HG03175 (cell line): ENCODE results near the gene GDF10.

Experiments
- ATAC-seq: cut with Tn5 transposase; IDR thresholded peaks from one replicate; pipeline ENCODE4 v1.9.1; 2021; ENCODE audit warnings: mild to moderate bottlenecking, moderate library complexity; ENCODE audit not compliant: unreplicated experiment

The GDF10 gene, protein sequence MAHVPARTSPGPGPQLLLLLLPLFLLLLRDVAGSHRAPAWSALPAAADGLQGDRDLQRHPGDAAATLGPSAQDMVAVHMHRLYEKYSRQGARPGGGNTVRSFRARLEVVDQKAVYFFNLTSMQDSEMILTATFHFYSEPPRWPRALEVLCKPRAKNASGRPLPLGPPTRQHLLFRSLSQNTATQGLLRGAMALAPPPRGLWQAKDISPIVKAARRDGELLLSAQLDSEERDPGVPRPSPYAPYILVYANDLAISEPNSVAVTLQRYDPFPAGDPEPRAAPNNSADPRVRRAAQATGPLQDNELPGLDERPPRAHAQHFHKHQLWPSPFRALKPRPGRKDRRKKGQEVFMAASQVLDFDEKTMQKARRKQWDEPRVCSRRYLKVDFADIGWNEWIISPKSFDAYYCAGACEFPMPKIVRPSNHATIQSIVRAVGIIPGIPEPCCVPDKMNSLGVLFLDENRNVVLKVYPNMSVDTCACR

DNA sequence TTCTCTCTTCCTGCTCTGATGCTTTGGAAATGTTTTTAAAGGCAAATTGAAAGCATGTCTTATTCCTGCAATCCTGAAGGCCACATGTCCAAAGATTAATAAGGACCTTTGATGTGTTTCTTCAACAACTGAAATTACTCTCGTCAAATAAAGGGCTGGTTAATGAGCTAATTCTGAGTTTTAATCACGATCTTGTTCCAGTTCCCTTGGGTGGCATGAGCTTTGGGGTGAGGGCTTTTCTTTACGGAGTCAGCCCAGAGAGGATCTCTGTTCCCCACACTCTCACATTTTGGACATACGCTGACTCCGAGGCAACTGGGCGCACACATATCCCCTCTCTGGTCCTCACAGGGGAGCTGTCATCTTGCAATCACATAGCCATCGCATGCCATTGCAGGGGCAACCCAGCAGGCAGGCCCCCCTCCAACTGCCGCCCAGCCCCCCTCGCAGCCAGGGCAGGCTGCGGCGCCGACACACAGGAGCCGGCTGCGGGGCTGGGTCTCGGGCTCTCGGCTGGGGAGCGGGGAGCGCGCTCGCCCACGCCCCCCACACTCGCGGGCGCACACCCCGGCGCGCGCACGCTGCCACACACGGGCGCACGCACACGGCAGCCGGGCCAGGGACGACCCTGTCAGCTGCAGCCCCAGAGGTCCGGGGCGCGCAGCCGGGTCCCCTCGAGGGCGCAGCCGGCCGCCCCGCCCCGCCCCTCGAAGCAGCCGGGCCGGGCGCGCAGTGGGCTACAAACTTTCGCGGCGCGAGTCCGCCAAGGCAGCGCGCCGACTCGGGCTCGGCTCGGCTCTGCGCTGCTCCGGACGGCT, at the start of gene GDF10:
GDF10 (plus strand) TSS at position 587 of the 818 bp plus-strand sequence. CDS start 455 bp downstream, outside the sequence.
- no peak for ATAC-seq

DNA sequence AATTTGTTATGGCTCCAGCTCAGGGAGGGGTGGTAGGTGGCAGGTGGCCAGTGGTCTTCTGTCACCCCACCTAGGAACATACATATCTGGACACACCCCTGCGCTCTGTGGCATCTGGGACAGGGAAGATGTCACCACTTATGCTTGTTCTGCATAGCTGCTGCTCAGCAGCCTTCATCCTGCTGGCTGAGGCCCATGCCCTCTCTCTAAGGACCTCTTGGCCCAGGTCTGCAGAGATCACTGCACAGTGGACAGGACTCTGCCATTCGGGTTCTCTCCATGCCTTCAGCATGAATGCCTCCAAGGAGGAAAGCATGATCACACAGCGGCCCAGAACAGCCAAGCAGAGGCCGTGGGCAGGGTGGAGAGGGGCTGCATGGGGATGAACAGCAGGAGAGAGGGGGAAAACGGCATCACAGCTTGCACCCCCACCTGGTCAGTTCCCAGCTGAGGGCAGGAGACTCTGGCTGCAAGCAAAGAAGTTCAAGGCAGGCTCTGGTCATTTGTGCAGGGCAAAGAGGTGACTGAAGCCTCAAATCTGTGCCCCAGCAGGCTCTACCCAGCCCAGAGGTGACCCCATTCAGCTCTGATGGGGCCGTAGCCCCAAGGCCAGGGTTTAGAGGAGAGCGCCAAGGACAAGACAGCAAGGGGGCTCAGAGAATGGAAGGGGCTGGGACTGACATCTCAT, 47.8 kb upstream of the GDF10 start:
- ATAC-seq, result no peak

DNA sequence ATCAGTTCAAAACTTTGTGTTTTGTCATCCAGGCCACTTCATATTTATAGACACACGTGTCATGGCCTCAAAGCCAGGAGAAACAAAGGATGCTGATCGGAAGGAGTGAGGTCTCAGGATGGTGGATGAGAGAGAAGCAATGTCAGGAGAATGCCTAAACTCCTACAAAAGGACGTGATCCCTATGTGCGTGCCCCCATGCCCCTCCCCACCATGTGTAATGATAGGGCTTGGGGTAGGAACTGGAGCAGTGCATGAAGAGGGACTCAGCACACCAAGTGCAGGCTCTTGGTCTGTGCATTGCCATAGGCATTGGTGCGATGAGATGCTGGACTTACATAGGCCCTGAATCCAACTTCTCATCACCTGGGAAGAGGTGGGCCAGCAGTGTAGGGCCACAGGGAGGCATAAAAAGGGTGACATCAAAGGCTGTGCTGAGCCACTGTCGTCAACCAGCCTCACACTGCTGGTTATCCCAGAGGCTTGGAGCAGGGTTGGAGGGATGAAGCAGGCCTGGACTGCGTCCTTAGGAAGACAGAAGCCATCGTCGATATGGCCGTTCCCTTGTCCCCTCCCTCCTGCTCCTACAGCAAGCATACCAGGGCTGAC, 46.9 kb upstream of the GDF10 start:
- no peak for ATAC-seq

DNA sequence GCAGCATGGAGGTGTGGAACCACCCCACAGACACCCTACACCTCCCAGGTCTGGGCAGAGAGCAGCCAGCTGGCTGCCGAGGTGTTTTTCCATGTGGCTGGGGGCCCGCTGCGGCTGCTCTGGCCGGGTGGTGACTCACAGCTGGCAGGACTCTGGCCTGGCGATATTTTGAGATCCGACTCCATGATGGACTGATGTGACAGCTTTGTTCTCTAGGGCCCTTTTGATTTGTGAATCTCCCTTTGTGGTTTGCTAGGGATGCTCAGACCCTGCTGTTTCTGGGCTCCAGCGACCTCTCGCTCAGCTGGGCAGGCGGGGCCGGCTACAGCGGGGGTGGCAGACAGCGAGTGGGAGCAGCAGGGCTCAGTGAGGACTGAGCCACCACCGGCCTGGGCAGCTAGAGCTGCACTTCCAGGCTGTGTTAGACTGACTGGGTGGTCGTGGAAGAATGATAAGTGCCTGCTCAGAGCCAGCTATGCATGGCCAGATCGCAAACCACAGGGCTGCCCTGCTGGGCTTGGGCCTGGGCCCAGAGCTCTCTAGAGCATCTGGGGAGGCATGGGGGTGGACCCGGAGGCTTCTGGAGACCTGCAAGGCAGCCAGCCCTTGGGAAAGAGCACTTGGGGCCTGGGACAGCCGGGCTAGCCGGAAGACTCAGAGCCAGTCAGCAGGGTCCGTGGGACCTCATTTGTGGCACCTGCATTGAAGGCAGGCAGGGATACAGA, 46.2 kb upstream of the GDF10 start:
- no peak for ATAC-seq

DNA sequence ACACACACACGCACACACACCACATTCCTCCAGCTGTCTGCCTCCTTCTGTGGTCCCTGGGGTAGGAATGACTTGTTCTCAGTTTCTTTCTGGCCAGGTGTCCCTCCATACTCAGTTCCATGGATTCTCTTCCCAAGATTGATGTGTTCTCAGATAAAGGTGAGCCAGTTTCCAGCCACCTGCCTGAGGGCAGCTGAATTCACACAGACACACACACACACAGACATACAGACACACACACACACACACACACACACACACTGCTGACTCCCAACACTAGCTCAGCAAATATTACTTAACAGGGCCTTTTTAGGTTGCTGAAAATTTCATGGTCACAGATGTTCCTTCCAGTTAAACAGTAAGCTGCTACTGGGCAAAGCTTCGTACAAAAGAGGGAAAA, 45.4 kb upstream of the GDF10 start:
- ATAC-seq, result no peak

DNA sequence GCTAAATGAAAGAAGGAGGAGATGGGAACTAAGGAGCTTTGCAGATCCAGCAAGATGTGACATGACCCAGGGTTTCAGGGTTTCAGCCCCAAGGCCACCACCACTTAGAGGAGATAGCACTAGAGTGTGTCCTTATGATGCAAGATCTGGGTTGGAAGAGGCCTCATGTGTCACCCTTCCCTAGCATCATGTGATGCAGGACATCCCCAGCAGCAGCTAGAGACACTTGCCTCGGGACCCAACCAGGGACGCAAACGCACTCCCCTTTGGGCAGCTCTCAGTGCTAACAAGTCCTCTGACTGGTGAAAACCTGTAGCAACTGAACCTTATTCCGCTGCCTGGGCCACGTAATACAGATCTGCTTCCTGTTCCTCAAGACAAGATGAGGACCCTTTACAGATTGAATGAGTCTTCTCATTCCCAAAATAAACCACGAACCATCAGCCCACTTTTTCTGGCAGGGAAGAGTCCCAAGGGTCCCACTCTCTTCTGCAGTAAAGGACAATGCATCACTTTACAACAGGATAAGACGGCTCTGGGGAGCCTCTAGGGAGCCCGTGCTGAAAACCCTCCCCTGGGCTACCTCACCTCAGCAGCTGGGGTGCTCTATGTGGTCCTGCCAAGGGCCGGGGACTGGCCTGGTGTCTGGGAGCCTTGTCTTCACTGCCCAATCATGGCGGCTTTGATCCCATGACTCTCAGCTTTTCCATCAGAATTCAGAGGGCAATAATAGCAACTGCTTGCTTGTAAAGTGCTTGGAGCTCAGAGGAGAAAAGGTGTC, 44.8 kb upstream of the GDF10 start:
- no peak for ATAC-seq

DNA sequence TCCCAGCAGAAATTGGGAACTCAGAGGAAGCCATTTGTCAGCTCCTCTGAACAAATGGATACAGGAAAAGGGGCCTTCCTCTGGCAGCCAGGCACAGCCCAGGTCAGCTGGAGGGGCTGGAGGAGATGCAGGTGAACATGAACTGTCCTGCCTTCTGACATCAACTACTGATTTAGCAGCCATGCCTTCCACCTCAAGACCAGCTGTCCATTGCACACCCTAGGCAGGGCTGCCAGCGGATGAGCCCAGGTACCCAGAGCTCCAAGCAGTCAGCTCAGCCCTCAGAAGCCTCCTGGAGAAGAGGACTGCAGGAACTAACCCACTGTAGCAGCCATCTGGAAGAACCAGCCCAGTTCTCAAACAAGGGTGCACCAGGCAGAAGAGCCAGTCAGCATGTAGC, 44.1 kb upstream of the GDF10 start:
- ATAC-seq, result no peak

DNA sequence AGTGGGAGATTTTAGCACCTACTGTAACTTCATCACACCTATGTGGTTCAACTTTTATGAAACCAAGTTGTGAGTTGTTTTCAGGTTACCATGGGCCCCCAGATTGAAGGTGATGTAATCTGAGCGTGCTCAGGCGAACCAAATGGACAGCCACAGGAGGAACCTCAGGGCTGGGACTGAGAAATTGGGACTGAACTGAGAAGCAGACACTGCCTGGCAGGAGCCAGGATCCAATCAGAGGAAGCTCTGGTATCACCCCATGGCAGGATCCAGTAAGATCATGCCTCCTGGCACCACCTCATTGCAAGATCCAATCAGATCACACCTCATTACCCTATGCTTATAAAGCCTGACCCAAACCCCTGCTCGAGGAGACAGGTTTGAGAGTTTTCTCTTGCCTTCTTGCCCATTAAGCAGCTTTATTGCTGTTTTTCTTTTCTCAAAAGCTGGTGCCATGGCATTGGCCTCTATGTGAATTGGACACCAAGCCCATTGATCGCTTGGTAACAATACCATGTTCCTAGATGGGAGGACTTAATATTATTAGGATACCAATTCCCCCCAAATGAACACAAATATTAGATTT, 43.2 kb upstream of the GDF10 start:
- no peak for ATAC-seq

DNA sequence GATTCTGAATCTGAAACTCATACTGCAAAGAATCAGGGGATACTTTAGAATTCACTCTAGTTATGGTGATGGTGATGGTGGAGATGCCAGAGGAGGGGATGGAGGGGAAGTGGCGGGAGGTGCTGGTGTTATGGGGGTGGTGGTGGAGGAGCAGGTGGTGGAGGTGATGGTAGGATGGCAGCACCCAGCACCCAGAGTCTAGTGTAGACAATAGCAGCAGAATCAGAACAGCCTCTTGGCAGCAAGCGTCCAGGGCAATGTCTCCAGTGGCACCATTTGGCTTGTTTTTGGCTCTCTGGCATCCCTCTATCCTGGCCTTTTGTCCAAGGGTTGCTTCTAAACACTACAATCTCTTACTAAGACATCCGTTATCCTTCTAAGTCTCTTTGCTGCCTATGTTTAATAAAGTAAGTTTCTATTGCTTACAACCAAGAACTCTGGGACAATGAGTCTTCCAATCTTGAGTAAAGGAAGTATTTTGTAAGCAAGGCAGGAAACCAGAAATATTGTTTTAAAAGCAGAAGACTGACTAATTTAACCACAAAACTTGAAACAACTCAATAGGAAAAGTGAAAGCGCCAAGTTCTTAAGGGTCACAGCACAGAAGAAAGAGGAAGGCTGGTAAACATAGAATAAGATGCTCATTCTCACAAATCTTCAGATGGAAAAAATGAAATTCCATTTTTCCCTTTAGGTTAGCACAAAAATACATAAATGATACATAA, 42.4 kb upstream of the GDF10 start:
- ATAC-seq, result peak; percentile 32

DNA sequence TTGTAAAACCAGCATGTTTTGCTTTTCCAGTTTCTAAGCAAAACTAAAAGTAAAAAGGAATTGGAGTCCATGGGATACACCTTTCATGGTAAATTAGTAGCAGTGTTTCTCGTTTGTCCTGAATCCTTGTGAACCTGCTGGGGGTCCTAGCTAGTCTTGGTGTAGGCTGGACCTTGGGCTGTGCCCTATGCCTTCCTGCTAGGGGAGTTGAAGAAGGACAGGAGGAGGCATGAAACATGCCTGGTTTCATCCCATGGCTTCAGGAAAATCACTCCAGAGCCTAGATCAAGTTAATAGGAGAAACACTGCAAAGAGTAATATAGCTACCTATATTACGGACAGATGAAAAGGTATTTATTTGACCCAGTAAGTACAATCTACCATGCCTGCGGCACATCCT, 41.1 kb upstream of the GDF10 start:
- ATAC-seq, result no peak

DNA sequence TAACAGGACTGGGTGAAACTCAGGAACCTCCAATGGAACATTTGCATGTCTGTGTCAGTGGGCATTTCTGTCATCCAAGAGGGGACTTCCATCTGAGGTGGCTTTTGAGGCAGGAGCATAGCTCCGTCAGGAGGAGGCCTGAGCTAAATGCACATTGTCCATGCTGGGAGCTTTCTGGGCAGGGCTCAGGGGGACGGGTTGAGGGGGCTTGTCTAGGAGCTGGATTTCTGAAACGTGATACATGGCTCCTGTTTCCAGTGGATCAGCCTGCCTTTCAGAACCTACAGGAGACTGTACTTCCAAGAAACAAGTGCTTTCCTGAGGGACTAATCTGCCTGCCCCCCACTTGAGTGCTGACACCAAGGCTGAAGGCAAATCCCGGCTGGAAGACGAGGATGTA, 40.5 kb upstream of the GDF10 start:
- ATAC-seq, result no peak

DNA sequence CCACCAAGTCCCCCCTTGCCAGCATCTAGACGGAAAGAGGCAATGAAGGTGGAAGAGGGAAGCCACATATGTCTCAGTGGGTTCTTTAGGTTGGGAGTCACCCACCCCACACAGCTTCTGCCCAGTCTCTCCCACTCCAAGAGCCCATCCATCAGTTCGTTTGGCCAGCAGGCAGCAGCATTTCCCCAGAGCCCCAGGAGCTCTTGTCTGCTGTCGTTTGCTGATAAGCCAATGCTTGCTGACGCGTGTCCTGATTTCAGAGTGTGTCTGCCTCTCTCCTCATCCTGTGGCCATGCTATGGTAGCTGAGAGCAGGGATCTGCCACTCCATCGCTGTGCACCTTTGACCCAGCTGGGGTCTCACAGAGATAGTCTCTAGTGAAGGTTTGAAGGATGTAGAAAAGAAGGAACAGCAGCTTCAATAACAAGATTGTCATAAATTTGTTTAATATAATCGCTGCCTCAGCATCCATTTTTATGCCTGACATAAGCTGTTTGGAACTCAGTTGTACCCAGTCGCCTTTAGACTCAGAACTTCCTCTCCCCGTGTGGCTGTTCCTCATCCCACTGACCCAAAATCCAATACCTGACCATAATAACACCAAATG, 39.4 kb upstream of the GDF10 start:
- ATAC-seq, result peak; percentile 9

DNA sequence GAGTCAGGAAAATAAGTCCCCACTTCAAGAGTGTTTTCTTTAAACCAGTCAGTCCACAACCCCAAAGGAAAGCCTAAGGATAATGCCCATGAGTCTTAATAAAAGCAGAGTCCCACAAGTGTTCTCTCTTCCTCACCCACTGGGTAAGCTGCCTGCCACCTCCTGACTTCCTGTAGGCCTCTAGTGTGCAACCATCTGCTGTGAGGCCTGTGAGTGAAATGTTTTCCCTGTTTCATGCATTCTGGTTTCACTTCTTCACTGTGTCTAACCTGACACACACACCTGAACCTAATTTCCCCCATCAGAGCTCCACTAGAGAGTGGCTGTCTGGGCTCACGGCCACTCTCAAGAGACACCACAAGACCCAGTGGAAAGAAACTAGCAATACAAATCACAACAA, 38.9 kb upstream of the GDF10 start:
- peak; percentile 99 for ATAC-seq

DNA sequence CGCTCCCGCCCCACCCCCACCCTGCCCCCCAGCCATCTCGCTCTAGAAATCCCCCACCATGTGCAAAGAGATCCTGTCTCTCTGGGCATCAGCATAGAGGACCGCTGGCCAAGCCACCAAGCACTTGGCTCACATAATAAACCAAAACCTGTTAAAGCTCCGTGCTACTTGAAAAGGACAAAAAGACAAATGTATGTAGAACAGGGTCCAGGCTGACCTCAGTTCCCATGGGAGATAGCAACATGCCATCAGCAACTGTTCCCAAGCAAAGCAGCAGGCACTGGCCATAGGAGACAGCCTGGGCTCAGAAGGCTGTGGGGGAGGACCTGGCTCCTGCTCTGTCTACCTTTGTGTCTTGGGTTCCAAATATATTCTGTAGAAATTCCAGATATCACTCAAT, 38.4 kb upstream of the GDF10 start:
- ATAC-seq, result no peak

DNA sequence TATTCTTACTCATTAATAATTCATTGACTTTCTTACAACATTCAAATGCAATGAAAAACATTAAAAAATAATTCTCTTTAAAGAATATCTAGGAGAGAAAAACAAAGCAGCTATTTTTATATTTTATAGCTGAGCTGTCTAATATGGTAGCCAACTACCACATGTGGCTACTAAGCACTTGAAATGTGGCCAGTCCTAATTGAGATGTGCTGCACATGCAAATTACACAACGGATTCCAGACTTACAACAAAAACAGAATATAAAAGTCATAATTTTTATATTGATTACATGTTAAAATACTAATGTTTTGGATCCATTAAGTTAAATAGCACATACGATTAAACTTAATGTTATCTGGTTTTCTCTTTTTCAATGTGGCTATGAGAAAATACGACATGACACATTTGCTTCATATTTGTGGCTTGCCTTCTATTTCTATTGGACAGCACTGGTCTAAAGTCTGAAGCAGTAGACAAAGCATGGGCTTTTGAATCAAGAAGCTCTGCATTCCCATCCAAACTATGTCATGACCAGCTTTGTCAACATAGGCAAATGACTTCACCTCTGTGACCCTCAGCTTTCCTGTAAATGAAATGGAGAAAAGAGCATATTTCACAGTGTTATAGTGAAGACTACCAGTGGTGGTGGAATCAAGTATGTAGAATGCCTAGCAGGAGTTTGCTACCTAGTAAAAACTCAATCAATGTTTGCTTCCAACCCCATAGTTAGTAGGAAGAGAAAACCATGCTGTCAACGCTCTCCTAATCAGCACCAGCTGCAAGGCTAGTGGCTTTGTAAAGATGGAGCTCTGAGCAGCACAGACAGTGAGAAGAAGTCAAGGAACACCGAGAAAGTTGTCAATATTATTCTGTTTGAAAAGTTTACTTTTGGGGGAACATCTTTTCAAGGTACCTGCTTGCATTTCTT, 37.1 kb upstream of the GDF10 start:
- no peak for ATAC-seq

DNA sequence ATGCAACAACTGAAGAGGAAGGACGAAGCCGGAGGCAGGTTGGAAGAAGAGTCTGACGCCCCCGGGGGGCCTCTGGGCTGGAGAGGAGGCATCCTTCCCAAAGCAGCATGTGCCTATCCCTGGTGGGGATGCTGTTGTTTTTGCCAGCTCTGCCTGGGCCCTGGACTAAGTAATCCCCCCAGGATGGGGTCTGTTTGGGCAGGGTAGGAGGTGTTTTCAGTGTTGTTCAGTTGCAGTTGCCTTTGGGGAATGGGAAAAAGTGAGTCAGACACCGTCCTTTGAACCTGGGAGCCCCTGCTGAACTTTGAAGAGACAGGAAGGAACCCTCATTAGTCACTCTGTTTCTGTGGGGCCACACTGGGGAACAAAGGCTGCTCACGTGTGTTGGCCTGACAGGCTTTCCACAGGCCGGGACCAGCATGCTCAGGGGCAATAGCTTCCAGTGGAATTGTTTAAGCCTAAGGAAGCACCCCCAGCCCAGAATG, 35.2 kb upstream of the GDF10 start:
- ATAC-seq, result no peak

DNA sequence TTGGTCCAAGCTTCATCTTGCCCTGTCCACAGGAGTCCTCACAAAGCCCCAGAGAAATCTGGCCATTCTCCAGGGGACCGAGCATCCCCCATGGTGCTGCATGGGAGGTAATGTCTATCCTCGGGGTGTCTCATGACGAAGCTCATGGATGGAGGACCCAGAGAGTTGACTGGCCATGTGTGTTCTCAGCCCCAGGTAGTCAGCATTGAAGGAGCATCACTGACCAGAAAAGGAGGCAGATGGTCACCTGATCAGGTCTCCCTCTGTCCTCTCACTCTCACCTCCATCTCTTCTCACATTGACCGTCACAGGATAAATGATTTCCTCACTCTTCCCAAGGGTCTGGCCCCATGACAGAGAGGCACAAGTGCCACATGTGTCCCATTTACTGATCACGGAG, 33.4 kb upstream of the GDF10 start:
- no peak for ATAC-seq
